KMS-11 (cell line): ENCODE results near the gene FCN2.

ENCODE experiments used
- H2AFZ ChIP-seq: fragments of 200-600 bp; sonication (generic); 2 replicates; pipeline ENCODE4 v1.6.1; 2016; ENCODE audit warnings: antibody characterized with exemption, mixed run types, low read depth
- H3K27ac ChIP-seq: fragments of 200-600 bp; sonication (generic); 2 replicates; pipeline ENCODE4 v1.6.1; 2016; ENCODE audit warnings: mild to moderate bottlenecking, mixed run types
- H3K27me3 ChIP-seq: fragments of 200-600 bp; sonication (generic); 2 replicates; pipeline ENCODE4 v1.6.1; 2017; ENCODE audit warnings: mild to moderate bottlenecking, low read depth, mixed run types, moderate library complexity; ENCODE audit not compliant: insufficient read depth
- H3K36me3 ChIP-seq: fragments of 200-600 bp; sonication (generic); 2 replicates; pipeline ENCODE4 v1.6.1; 2017; ENCODE audit warnings: mild to moderate bottlenecking, mixed run types; ENCODE audit not compliant: insufficient read depth
- H3K4me1 ChIP-seq: fragments of 200-600 bp; sonication (generic); 2 replicates; pipeline ENCODE4 v1.6.1; 2016; ENCODE audit warnings: mild to moderate bottlenecking, low read depth, mixed run types; ENCODE audit not compliant: poor library complexity, severe bottlenecking
- H3K4me2 ChIP-seq: fragments of 200-600 bp; sonication (generic); 2 replicates; pipeline ENCODE4 v1.7.0; 2016; ENCODE audit warnings: mild to moderate bottlenecking, mixed run types
- H3K4me3 ChIP-seq: fragments of 200-600 bp; sonication (generic); IDR thresholded peaks from 2 replicates; pipeline ENCODE4 v1.6.1; 2017; ENCODE audit warnings: low read depth, low read length, mixed read lengths; ENCODE audit not compliant: insufficient read depth
- H3K79me2 ChIP-seq: fragments of 200-600 bp; sonication (generic); 2 replicates; pipeline ENCODE4 v1.6.1; 2016; ENCODE audit warnings: low read depth, mixed run types; ENCODE audit not compliant: insufficient read depth
- H3K9ac ChIP-seq: fragments of 200-600 bp; sonication (generic); 2 replicates; pipeline ENCODE4 v1.6.1; 2016; ENCODE audit warnings: mild to moderate bottlenecking, mixed run types
- H4K20me1 ChIP-seq: fragments of 200-600 bp; sonication (generic); 2 replicates; pipeline ENCODE4 v1.6.1; 2016; ENCODE audit warnings: mild to moderate bottlenecking, mixed run types; ENCODE audit not compliant: insufficient read depth
- CTCF ChIP-seq: fragments of 200-600 bp; sonication (generic); conservative IDR thresholded peaks from 2 replicates; pipeline ENCODE4 v1.6.1; 2017; ENCODE audit warnings: low read depth, mild to moderate bottlenecking, antibody characterized with exemption, low read length, moderate library complexity, mixed read lengths

Gene FCN2

GRCh38 chr9:134871697-134872340 is 8.8 kb upstream of the FCN2 start:
- Histone ChIP-seq H3K36me3 (no peaks in the 10 kb centered on the region), H3K9ac (no peak overlapping the region), H4K20me1 (no peaks in the 10 kb centered on the region)

GRCh38 chr9:134872482-134873231 is 8.0 kb upstream of the FCN2 start:
- Histone ChIP-seq H3K9ac (no peak overlapping the region), H3K4me1 (no peaks in the 10 kb centered on the region), H3K4me2 (no peak overlapping the region), H3K4me3 (no peak overlapping the region), H3K27me3 (peaks cover 28% of the 10 kb centered on the region; the same call in 1 of the 2 replicates), H3K79me2 (no peaks in the 10 kb centered on the region), H2AFZ (no peak overlapping the region), H3K27ac (no peak overlapping the region), H3K36me3 (no peaks in the 10 kb centered on the region), H4K20me1 (no peaks in the 10 kb centered on the region)
- TF ChIP-seq CTCF: no peak

More at GRCh38 chr9:134871697-134872340, 8.8 kb upstream of the FCN2 start:
- Histone ChIP-seq H2AFZ (no peak overlapping the region), H3K4me3 (no peak overlapping the region), H3K4me1 (no peaks in the 10 kb centered on the region), H3K79me2 (no peaks in the 10 kb centered on the region), H3K27ac (no peak overlapping the region), H3K4me2 (no peak overlapping the region), H3K27me3 (peaks cover 24% of the 10 kb centered on the region; the same call in 1 of the 2 replicates)
- TF ChIP-seq CTCF: no peak

- no peaks in the 10 kb centered on the region for H3K79me2 ChIP-seq
- H2AFZ ChIP-seq: no peak overlapping the region
- peaks cover 25% of the 10 kb centered on the region; the same call in 1 of the 2 replicates for H3K27me3 ChIP-seq
- no peak overlapping the region for H3K4me2 ChIP-seq
- no peaks in the 10 kb centered on the region for H4K20me1 ChIP-seq
- no peaks in the 10 kb centered on the region for H3K4me1 ChIP-seq
- no peak overlapping the region for H3K4me3 ChIP-seq
- no peak for TF ChIP-seq CTCF
- no peaks in the 10 kb centered on the region for H3K36me3 ChIP-seq
- H3K9ac ChIP-seq: no peak overlapping the region
- no peak overlapping the region for H3K27ac ChIP-seq
These were observed 5.2 kb upstream of the FCN2 start for GRCh38 chr9:134875371-134875770.

- Histone ChIP-seq H3K27me3 (peaks cover 22% of the 10 kb centered on the region; the same call in 1 of the 2 replicates), H2AFZ (no peak overlapping the region)
These were observed 3.1 kb upstream of the FCN2 start for GRCh38 chr9:134877541-134877940.

More at GRCh38 chr9:134877541-134877940, 3.1 kb upstream of the FCN2 start:
- Histone ChIP-seq H4K20me1 (no peaks in the 10 kb centered on the region), H3K36me3 (no peaks in the 10 kb centered on the region), H3K79me2 (no peaks in the 10 kb centered on the region), H3K4me2 (no peak overlapping the region), H3K9ac (no peak overlapping the region), H3K4me3 (no peak overlapping the region), H3K4me1 (no peaks in the 10 kb centered on the region), H3K27ac (no peak overlapping the region)
- no peak for TF ChIP-seq CTCF
